SK-N-SH (cell line): ENCODE measurements around the gene ZDHHC21.

ENCODE experiments used
- CTCF ChIP-seq: fragments of 200-600 bp; sonication (generic); IDR thresholded peaks from 2 replicates; pipeline ENCODE4 v1.6.1; 2017; ENCODE audit warnings: antibody characterized with exemption, mild to moderate bottlenecking, moderate library complexity
- EP300 ChIP-seq, 2 experiments: IDR thresholded peaks; 2 replicates each; pipeline versions ENCODE4 v1.4.0 to v1.6.1; 2012; ENCODE audit warnings: borderline replicate concordance in 1 of 2, low read depth in 1 of 2, low read length in 1 of 2
- FOXM1 ChIP-seq: IDR thresholded peaks from 2 replicates; pipeline ENCODE4 v1.4.0; 2012; ENCODE audit warnings: low read depth, mild to moderate bottlenecking
- MAX ChIP-seq: IDR thresholded peaks from 2 replicates; pipeline ENCODE4 v1.4.0; 2012; ENCODE audit warnings: low read depth
- USF2 ChIP-seq: fragments of 150-350 bp; IDR thresholded peaks from 2 replicates; pipeline ENCODE4 v1.6.1; 2017; ENCODE audit warnings: antibody characterized with exemption, low read length, low read depth, borderline replicate concordance
- YY1 ChIP-seq: IDR thresholded peaks from 2 replicates; pipeline ENCODE4 v1.4.0; 2012; ENCODE audit warnings: low read depth, mild to moderate bottlenecking

GRCh38 chr9:14627513-14627912, 65.7 kb downstream of the ZDHHC21 start:
- TF ChIP-seq FOXM1, result no peak
- no peak for TF ChIP-seq EP300 (IDR thresholded peaks at IDR 0.05; ENCODE audit: borderline replicate concordance in 1 of 2, low read depth in 1 of 2, low read length in 1 of 2)
- TF ChIP-seq MAX, result no peak
- no peak for TF ChIP-seq YY1
- TF ChIP-seq CTCF, result no peak
- no peak for TF ChIP-seq USF2
